Keratinocyte (primary cell): Measurements from ENCODE around the gene RNF169. TPM values are rescaled to one million over a fixed set of nuclear protein-coding genes. Genes with fewer than 3 reads are reported as not detected.

Experiments used
- DNase-seq: peaks from one replicate; pipeline ENCODE4 v3.0.0-alpha.2; 2011; ENCODE audit warnings: low read depth, missing footprints, low spot score
- FAIRE-seq: peaks from 2 replicates; lab custom pipeline; 2011; peaks lifted over from hg19 to GRCh38; lab: Jason Lieb, UNC
- H2AFZ ChIP-seq: 2 replicates; pipeline ENCODE4 v1.6.0; 2012; ENCODE audit warnings: low read length, control low read depth, inconsistent platforms; ENCODE audit not compliant: control insufficient read depth
- H3K27ac ChIP-seq: 2 replicates; pipeline ENCODE4 v1.5.1; 2011; ENCODE audit warnings: low read length; ENCODE audit not compliant: control insufficient read depth, insufficient read depth
- H3K27me3 ChIP-seq: 3 replicates; pipeline ENCODE4 v1.6.0; 2011; ENCODE audit warnings: low read length; ENCODE audit not compliant: control insufficient read depth, insufficient read depth; ENCODE audit errors: extremely low read depth
- H3K36me3 ChIP-seq, 2 experiments: 2 replicates in 1 of 2; 3 replicates in 1 of 2; pipeline ENCODE4 v1.5.1; 2011; ENCODE audit warnings: low read length in 2 of 2, mild to moderate bottlenecking in 1 of 2; ENCODE audit not compliant: control insufficient read depth in 2 of 2, insufficient read depth in 2 of 2; ENCODE audit errors: extremely low read depth in 1 of 2
- H3K4me1 ChIP-seq: 3 replicates; pipeline ENCODE4 v1.5.1; 2011; ENCODE audit warnings: low read length; ENCODE audit not compliant: control insufficient read depth, insufficient read depth; ENCODE audit errors: extremely low read depth
- H3K4me2 ChIP-seq: 3 replicates; pipeline ENCODE4 v1.6.0; 2011; ENCODE audit warnings: low read depth, low read length; ENCODE audit not compliant: control insufficient read depth, insufficient read depth; ENCODE audit errors: extremely low read depth
- H3K4me3 ChIP-seq, 3 experiments: fragments of 200-600 bp in 1 of 3; sonication (generic) in 1 of 3; 2 replicates in 2 of 3; 3 replicates in 1 of 3; pipeline ENCODE4 v1.5.1; 2011 to 2016; ENCODE audit warnings: low read length in 3 of 3, mild to moderate bottlenecking in 3 of 3, control low read depth in 2 of 3, inconsistent platforms in 1 of 3, low read depth in 1 of 3, mixed read lengths in 1 of 3, mixed run types in 1 of 3, moderate library complexity in 1 of 3; ENCODE audit not compliant: control insufficient read depth in 2 of 3, insufficient read depth in 2 of 3; ENCODE audit errors: extremely low read depth in 1 of 3
- H3K79me2 ChIP-seq: 2 replicates; pipeline ENCODE4 v1.6.0; 2012; ENCODE audit warnings: low read length; ENCODE audit not compliant: control insufficient read depth, insufficient read depth
- H3K9ac ChIP-seq: 3 replicates; pipeline ENCODE4 v1.6.0; 2011; ENCODE audit warnings: low read length; ENCODE audit not compliant: control insufficient read depth, insufficient read depth; ENCODE audit errors: extremely low read depth
- H3K9me1 ChIP-seq: 3 replicates; pipeline ENCODE4 v1.6.0; 2011; ENCODE audit warnings: low read length; ENCODE audit not compliant: control insufficient read depth, insufficient read depth; ENCODE audit errors: extremely low read depth
- H3K9me3 ChIP-seq: 2 replicates; pipeline ENCODE4 v1.5.1; 2012; ENCODE audit warnings: low read depth, low read length; ENCODE audit not compliant: control insufficient read depth
- H4K20me1 ChIP-seq: 3 replicates; pipeline ENCODE4 v1.6.0; 2011; ENCODE audit warnings: low read length; ENCODE audit not compliant: control insufficient read depth, insufficient read depth; ENCODE audit errors: extremely low read depth
- EZH2 ChIP-seq: IDR thresholded peaks from one replicate; pipeline ENCODE4 v1.6.1; 2012; ENCODE audit warnings: inconsistent platforms, mild to moderate bottlenecking, low read length, moderate library complexity
- dilution Hi-C: fragments of 300-500 bp; cut with MboI; formaldehyde crosslinking; loops from one replicate; pipeline ENCODE4 v1.7.0; 2020; ENCODE audit warnings: low sequenced_read_pairs; ENCODE audit not compliant: extremely low pct_ligation_motif_present
- polyA plus RNA-seq, 5 experiments: library from polyadenylated mRNA; depleted of rRNA in 3 of 5; stranded (reverse) in 3 of 5; stranded (forward) in 1 of 5; unstranded in 1 of 5; fragments of >200 nt; gene quantifications; 1 replicate in 1 of 5; 2 replicates in 3 of 5; 3 replicates in 1 of 5; pipeline versions ENCODE4 v1.2.1 to v1.2.3, GENCODE V29; 2011 to 2012; ENCODE audit warnings: missing spikeins in 2 of 5, low read depth in 1 of 5, low replicate concordance in 1 of 5
- TF ChIP-seq, protein P1 (sequence below), 3 experiments: IDR thresholded peaks in 1 of 3; conservative IDR thresholded peaks in 1 of 3; optimal IDR thresholded peaks in 1 of 3; 2 replicates in 2 of 3; 3 replicates in 1 of 3; pipeline versions ENCODE3 to v1.5.1; 2011; ENCODE audit warnings: low read length in 3 of 3, mild to moderate bottlenecking in 3 of 3, moderate library complexity in 2 of 3, control low read depth in 1 of 3, inconsistent platforms in 1 of 3; ENCODE audit not compliant: insufficient read depth in 2 of 3; ENCODE audit errors: extremely low read depth in 1 of 3

RNF169 gene
- polyA plus RNA-seq, 1 donor (not counting 4 experiments of a cell fraction or from before 2014, with no cell fraction given), result 8.9 TPM

DNA sequence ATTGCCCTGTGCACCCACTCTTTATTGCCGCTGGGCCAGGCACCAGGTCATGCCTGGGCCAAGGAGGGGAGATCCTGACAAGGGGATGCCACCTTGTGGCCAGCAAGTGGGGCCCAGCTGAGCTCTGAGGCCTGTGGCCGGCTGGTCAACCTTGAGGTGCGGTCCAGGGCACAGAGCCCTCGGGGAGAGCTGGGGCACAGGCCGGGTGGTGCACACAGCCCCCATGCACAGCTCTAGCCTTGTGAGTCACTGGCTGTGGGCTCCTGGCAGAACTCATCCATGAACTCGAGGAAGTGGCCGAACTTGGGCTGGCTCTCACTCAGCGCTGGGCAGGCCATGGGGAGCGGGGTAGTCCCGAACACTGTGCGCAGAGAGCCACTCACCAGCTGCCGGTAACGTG, 94.3 kb downstream of the RNF169 start:
- FAIRE-seq (no peak), DNase-seq (no peak)
- no peaks in the 10 kb centered on the region for H3K9me3 ChIP-seq
- TF ChIP-seq, protein P1, sequence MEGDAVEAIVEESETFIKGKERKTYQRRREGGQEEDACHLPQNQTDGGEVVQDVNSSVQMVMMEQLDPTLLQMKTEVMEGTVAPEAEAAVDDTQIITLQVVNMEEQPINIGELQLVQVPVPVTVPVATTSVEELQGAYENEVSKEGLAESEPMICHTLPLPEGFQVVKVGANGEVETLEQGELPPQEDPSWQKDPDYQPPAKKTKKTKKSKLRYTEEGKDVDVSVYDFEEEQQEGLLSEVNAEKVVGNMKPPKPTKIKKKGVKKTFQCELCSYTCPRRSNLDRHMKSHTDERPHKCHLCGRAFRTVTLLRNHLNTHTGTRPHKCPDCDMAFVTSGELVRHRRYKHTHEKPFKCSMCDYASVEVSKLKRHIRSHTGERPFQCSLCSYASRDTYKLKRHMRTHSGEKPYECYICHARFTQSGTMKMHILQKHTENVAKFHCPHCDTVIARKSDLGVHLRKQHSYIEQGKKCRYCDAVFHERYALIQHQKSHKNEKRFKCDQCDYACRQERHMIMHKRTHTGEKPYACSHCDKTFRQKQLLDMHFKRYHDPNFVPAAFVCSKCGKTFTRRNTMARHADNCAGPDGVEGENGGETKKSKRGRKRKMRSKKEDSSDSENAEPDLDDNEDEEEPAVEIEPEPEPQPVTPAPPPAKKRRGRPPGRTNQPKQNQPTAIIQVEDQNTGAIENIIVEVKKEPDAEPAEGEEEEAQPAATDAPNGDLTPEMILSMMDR (optimal IDR thresholded peaks at IDR 0.05 in 1 of 3, IDR thresholded peaks at IDR 0.05 in 1 of 3, conservative IDR thresholded peaks at IDR 0.05 in 1 of 3; ENCODE audit: extremely low read depth in 1 of 3, insufficient read depth in 2 of 3, low read length in 3 of 3), result no peak
- no peak for TF ChIP-seq EZH2
- no peak overlapping the region for H3K4me2 ChIP-seq
- H3K9ac ChIP-seq, result no peak overlapping the region
- H3K36me3 ChIP-seq, result peaks cover 17 to 18% of the 10 kb centered on the region in 2 experiments
- dilution Hi-C loops, result no loop called here
- no peak overlapping the region for H3K27ac ChIP-seq
- H4K20me1 ChIP-seq, result no peaks in the 10 kb centered on the region
- H3K79me2 ChIP-seq, result no peaks in the 10 kb centered on the region
- H3K27me3 ChIP-seq, result no peaks in the 10 kb centered on the region
- no peaks in the 10 kb centered on the region for H3K9me1 ChIP-seq
- no peak overlapping the region for H3K4me3 ChIP-seq
- H3K4me1 ChIP-seq, result no peaks in the 10 kb centered on the region
- no peak overlapping the region for H2AFZ ChIP-seq

DNA sequence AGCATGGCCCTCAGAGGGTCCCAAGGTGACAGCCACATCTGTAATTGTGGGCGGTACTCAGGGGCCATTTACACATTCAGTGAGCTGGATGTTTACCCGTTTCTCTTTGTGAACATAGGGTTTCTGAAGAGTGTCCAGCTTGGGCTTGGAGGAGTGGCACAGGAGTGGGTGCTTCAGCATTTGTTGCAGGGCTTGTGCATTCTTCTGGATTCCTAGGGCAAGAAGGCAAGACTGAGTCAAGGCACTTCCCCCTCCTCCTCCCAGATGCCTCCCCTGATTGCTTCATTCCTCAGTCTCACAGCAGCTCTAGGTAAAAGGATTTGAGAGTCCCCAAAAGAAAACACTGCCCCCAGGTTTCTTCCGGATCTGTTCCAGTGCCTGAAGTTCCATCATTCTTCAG, 95.4 kb downstream of the RNF169 start:
- H3K4me1 ChIP-seq, result no peaks in the 10 kb centered on the region
- no peak overlapping the region for H2AFZ ChIP-seq
- peaks cover 12 to 18% of the 10 kb centered on the region in 2 experiments for H3K36me3 ChIP-seq
- no peak overlapping the region for H3K4me2 ChIP-seq
- H3K27me3 ChIP-seq, result no peaks in the 10 kb centered on the region
- DNase-seq, result no peak
- dilution Hi-C loops, result no loop called here
- no peaks in the 10 kb centered on the region for H3K9me3 ChIP-seq
- no peaks in the 10 kb centered on the region for H3K9me1 ChIP-seq
- H3K79me2 ChIP-seq, result no peaks in the 10 kb centered on the region
- no peak for FAIRE-seq
- H4K20me1 ChIP-seq, result no peaks in the 10 kb centered on the region
- H3K27ac ChIP-seq, result no peak overlapping the region
- no peak overlapping the region for H3K4me3 ChIP-seq
- TF ChIP-seq, protein P1 (optimal IDR thresholded peaks at IDR 0.05 in 1 of 3, IDR thresholded peaks at IDR 0.05 in 1 of 3, conservative IDR thresholded peaks at IDR 0.05 in 1 of 3; ENCODE audit: extremely low read depth in 1 of 3, insufficient read depth in 2 of 3, low read length in 3 of 3), result no peak
- TF ChIP-seq EZH2, result no peak
- H3K9ac ChIP-seq, result no peak overlapping the region
